ENCODE data around the gene CHRNA4. TPM values are rescaled to one million over a fixed set of nuclear protein-coding genes. Genes with fewer than 3 reads are reported as not detected.

Gene CHRNA4
- total and polyA plus RNA-seq, 9 of the 15 experiments (the other 6 are each of a cell fraction or from before 2014, with no cell fraction given): not detected

DNA sequence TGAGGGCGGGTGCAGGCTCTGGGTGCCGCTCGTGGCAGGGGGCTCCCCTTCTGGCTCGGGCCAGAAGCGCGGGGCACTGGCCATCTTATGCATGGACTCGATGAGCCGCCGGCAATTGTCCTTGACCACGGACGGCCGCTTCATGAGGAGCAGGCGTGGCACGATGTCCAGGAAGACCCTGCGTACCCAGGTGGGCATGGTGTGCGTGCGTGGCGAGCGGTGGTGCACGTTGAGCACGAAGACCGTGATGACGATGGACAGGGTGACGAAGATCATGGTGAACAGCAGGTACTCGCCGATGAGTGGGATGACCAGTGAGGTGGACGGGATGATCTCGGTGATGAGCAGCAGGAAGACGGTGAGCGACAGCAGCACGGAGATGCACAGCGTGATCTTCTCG is 11.0 kb downstream of the CHRNA4 start (continued):
- TF ChIP-seq NCOA1 (IDR thresholded peaks at IDR 0.05; ENCODE audit: low read depth): no peak
- no peak for TF ChIP-seq SNRNP70 (optimal IDR thresholded peaks at IDR 0.05; ENCODE audit: low read depth, low read length)
- TF ChIP-seq PHF8 (IDR thresholded peaks at IDR 0.05; ENCODE audit: borderline replicate concordance, low read length): no peak

DNA sequence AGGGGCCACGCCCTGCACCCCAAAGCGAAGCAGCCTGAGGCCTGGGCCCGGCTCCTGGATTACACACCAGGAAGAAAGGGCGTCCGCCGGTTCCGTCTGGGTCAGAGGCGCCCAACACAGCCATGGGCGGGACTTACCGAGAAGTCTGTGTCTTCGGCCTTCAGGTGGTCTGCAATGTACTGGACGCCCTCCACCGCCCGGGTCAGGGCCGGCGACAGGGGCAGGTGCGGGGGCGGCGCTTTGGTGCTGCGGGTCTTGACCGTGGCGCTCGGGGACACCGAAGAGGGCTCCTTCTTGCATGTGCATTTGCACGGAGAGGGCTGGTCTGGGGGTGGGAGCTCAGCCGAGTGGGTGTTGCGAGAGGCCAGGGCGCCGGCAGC is 11.6 kb downstream of the CHRNA4 start:
- DNase-seq (ENCODE audit: extremely low read depth in 1 of 4, low spot score in 3 of 4): no peak
- no peaks in the 10 kb centered on the region for H3K9me3 ChIP-seq (replicated peaks; ENCODE audit: control insufficient read depth, insufficient read depth, low read depth, low read length)
- no TSS peak for BruUV-seq (replicated peaks)
- H3K4me2 ChIP-seq (ENCODE audit: insufficient read depth, low read length): no peak overlapping the region
- no peak for ATAC-seq
- peaks cover 19 to 46% of the 10 kb centered on the region in 2 experiments; a peak in 4 of 5 replicates for H3K27me3 ChIP-seq (ENCODE audit: control insufficient read depth in 2 of 2, insufficient read depth in 2 of 2, low read length in 2 of 2)
- no peak overlapping the region for H3K9ac ChIP-seq (ENCODE audit: insufficient read depth in 1 of 2, low read depth in 2 of 2, low read length in 2 of 2)
- WGBS (ENCODE audit: insufficient coverage, low coverage, missing lambda C conversion rate): 40% methylated on average over 20 of the region's 29 CpGs
- H3K79me2 ChIP-seq (ENCODE audit: control insufficient read depth, insufficient read depth, low read length): no peaks in the 10 kb centered on the region
- in situ Hi-C loops (cut with MboI): no loop called here
- ChIA-PET CTCF (ENCODE audit: low intra/inter-chr PET ratio) (no interaction called here), POLR2A (interaction anchor here (0.7 kb wide), 1 partner anchor 34 kb away, joined by 3 read pairs; no protein-coding TSS in a partner anchor)
- no peaks in the 10 kb centered on the region for H3K36me3 ChIP-seq (ENCODE audit: control insufficient read depth, insufficient read depth, low read length)
- H4K20me1 ChIP-seq (replicated peaks; ENCODE audit: control insufficient read depth, insufficient read depth, low read length): no peaks in the 10 kb centered on the region
- no peak for FAIRE-seq
- H2AFZ ChIP-seq (ENCODE audit: low read depth, low read length): no peak overlapping the region
- no peak overlapping the region for H3K27ac ChIP-seq (ENCODE audit: extremely low read depth, low read depth, low read length)
- intact Hi-C loops (cut with micrococcal nuclease): no loop called here
- H3K4me1 ChIP-seq (replicated peaks in 1 of 2; ENCODE audit: control insufficient read depth in 2 of 2, insufficient read depth in 2 of 2, low read length in 2 of 2): peaks cover 0 to 32% of the 10 kb centered on the region in 2 experiments; a peak in 2 of 5 replicates
- no peak overlapping the region for H3K4me3 ChIP-seq
- H3K9me1 ChIP-seq (ENCODE audit: control insufficient read depth, insufficient read depth, low read length): no peaks in the 10 kb centered on the region
- no peak for TF ChIP-seq JUN (IDR thresholded peaks at IDR 0.05; ENCODE audit: borderline replicate concordance, low read depth, low read length)
- TF ChIP-seq JUN (CRISPR knock-in tag; IDR thresholded peaks at IDR 0.05; ENCODE audit: borderline replicate concordance): no peak
- TF ChIP-seq ZNF347 (CRISPR knock-in tag; IDR thresholded peaks at IDR 0.05; ENCODE audit: low read depth): no peak
- TF ChIP-seq TOE1 (IDR thresholded peaks at IDR 0.05; ENCODE audit: borderline replicate concordance): no peak
- no peak for TF ChIP-seq TOE1 (CRISPR knock-in tag; IDR thresholded peaks at IDR 0.05; ENCODE audit: borderline replicate concordance, low read depth)
- TF ChIP-seq PHB2 (IDR thresholded peaks at IDR 0.05; ENCODE audit: low read depth): no peak
- TF ChIP-seq TEAD4 (IDR thresholded peaks at IDR 0.05; ENCODE audit: low read length): no peak
- no peak for TF ChIP-seq TEAD4 (CRISPR knock-in tag; IDR thresholded peaks at IDR 0.05; ENCODE audit: borderline replicate concordance)
- no peak for TF ChIP-seq SNRNP70 (optimal IDR thresholded peaks at IDR 0.05; ENCODE audit: low read depth, low read length)
- TF ChIP-seq, protein P1, sequence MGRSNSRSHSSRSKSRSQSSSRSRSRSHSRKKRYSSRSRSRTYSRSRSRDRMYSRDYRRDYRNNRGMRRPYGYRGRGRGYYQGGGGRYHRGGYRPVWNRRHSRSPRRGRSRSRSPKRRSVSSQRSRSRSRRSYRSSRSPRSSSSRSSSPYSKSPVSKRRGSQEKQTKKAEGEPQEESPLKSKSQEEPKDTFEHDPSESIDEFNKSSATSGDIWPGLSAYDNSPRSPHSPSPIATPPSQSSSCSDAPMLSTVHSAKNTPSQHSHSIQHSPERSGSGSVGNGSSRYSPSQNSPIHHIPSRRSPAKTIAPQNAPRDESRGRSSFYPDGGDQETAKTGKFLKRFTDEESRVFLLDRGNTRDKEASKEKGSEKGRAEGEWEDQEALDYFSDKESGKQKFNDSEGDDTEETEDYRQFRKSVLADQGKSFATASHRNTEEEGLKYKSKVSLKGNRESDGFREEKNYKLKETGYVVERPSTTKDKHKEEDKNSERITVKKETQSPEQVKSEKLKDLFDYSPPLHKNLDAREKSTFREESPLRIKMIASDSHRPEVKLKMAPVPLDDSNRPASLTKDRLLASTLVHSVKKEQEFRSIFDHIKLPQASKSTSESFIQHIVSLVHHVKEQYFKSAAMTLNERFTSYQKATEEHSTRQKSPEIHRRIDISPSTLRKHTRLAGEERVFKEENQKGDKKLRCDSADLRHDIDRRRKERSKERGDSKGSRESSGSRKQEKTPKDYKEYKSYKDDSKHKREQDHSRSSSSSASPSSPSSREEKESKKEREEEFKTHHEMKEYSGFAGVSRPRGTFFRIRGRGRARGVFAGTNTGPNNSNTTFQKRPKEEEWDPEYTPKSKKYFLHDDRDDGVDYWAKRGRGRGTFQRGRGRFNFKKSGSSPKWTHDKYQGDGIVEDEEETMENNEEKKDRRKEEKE (IDR thresholded peaks at IDR 0.05; ENCODE audit: borderline replicate concordance in 1 of 2, control insufficient read depth in 1 of 2, low read depth in 2 of 2, low read length in 1 of 2): no peak
- no peak for TF ChIP-seq ZEB2 (IDR thresholded peaks at IDR 0.05)
- TF ChIP-seq, protein P2, sequence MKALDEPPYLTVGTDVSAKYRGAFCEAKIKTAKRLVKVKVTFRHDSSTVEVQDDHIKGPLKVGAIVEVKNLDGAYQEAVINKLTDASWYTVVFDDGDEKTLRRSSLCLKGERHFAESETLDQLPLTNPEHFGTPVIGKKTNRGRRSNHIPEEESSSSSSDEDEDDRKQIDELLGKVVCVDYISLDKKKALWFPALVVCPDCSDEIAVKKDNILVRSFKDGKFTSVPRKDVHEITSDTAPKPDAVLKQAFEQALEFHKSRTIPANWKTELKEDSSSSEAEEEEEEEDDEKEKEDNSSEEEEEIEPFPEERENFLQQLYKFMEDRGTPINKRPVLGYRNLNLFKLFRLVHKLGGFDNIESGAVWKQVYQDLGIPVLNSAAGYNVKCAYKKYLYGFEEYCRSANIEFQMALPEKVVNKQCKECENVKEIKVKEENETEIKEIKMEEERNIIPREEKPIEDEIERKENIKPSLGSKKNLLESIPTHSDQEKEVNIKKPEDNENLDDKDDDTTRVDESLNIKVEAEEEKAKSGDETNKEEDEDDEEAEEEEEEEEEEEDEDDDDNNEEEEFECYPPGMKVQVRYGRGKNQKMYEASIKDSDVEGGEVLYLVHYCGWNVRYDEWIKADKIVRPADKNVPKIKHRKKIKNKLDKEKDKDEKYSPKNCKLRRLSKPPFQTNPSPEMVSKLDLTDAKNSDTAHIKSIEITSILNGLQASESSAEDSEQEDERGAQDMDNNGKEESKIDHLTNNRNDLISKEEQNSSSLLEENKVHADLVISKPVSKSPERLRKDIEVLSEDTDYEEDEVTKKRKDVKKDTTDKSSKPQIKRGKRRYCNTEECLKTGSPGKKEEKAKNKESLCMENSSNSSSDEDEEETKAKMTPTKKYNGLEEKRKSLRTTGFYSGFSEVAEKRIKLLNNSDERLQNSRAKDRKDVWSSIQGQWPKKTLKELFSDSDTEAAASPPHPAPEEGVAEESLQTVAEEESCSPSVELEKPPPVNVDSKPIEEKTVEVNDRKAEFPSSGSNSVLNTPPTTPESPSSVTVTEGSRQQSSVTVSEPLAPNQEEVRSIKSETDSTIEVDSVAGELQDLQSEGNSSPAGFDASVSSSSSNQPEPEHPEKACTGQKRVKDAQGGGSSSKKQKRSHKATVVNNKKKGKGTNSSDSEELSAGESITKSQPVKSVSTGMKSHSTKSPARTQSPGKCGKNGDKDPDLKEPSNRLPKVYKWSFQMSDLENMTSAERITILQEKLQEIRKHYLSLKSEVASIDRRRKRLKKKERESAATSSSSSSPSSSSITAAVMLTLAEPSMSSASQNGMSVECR (CRISPR knock-in tag; IDR thresholded peaks at IDR 0.05): no peak
- no peak for TF ChIP-seq NEUROD1 (IDR thresholded peaks at IDR 0.05; ENCODE audit: borderline replicate concordance, low read depth, low read length, partially characterized antibody)

All from K562 (cell line).